Loucy (cell line): ENCODE results near the gene ANKRD6.

Experiments
- H2AFZ ChIP-seq: fragments of 200-600 bp; sonication (generic); 2 replicates; pipeline ENCODE4 v1.6.0; 2016; ENCODE audit warnings: antibody characterized with exemption, mild to moderate bottlenecking, low read length, moderate library complexity
- H3F3A ChIP-seq: fragments of 200-600 bp; 2 replicates; pipeline ENCODE4 v1.6.0; 2016; ENCODE audit warnings: antibody characterized with exemption, low read depth, mild to moderate bottlenecking
- H3K27me3 ChIP-seq: fragments of 200-600 bp; sonication (generic); 2 replicates; pipeline ENCODE4 v1.6.1; 2014; ENCODE audit warnings: low read length, mild to moderate bottlenecking; ENCODE audit not compliant: insufficient read depth, poor library complexity, severe bottlenecking
- H3K36me3 ChIP-seq: fragments of 200-600 bp; sonication (generic); 2 replicates; pipeline ENCODE4 v1.6.1; 2016; ENCODE audit warnings: low read length; ENCODE audit not compliant: insufficient read depth
- H3K4me1 ChIP-seq: fragments of 200-600 bp; sonication (generic); 2 replicates; pipeline ENCODE4 v1.5.1; 2014; ENCODE audit warnings: low read length, mild to moderate bottlenecking; ENCODE audit not compliant: insufficient read depth, poor library complexity, severe bottlenecking
- H3K4me2 ChIP-seq: fragments of 200-600 bp; sonication (generic); 2 replicates; pipeline ENCODE4 v1.6.0; 2014; ENCODE audit warnings: antibody characterized with exemption, low read length, low read depth, mild to moderate bottlenecking; ENCODE audit not compliant: poor library complexity, severe bottlenecking
- H3K4me3 ChIP-seq: fragments of 200-600 bp; sonication (generic); 2 replicates; pipeline ENCODE4 v1.5.1; 2014; ENCODE audit warnings: low read length, mild to moderate bottlenecking, mixed read lengths; ENCODE audit not compliant: poor library complexity, severe bottlenecking
- H3K79me2 ChIP-seq: fragments of 200-600 bp; sonication (generic); 2 replicates; pipeline ENCODE4 v1.6.1; 2014; ENCODE audit warnings: low read length; ENCODE audit not compliant: insufficient read depth
- H3K9ac ChIP-seq: fragments of 200-600 bp; sonication (generic); 2 replicates; pipeline ENCODE4 v1.6.0; 2014; ENCODE audit warnings: mild to moderate bottlenecking, low read depth, low read length, moderate library complexity; ENCODE audit not compliant: poor library complexity, severe bottlenecking
- H3K9me2 ChIP-seq: fragments of 200-600 bp; sonication (generic); replicated peaks from 2 replicates; pipeline ENCODE4 v1.6.1; 2016; ENCODE audit warnings: low read depth, low read length, mixed read lengths
- H3K9me3 ChIP-seq: fragments of 200-600 bp; sonication (generic); 2 replicates; pipeline ENCODE4 v1.6.1; 2014; ENCODE audit warnings: mild to moderate bottlenecking, antibody characterized with exemption, low read length, low read depth; ENCODE audit not compliant: insufficient read depth
- H4K20me1 ChIP-seq: fragments of 200-600 bp; sonication (generic); 2 replicates; pipeline ENCODE4 v1.6.0; 2014; ENCODE audit warnings: antibody characterized with exemption, low read length, mild to moderate bottlenecking; ENCODE audit not compliant: insufficient read depth, poor library complexity, severe bottlenecking
- EZH2phosphoT487 ChIP-seq: fragments of 200-600 bp; IDR thresholded peaks from 2 replicates; pipeline ENCODE4 v1.6.1; 2018; ENCODE audit warnings: antibody characterized with exemption, mild to moderate bottlenecking, moderate library complexity, borderline replicate concordance
- TF ChIP-seq, protein P1 (sequence below): fragments of 200-600 bp; sonication (generic); conservative IDR thresholded peaks from 2 replicates; pipeline ENCODE4 v1.5.1; 2014; ENCODE audit warnings: mild to moderate bottlenecking, antibody characterized with exemption, low read length

Gene ANKRD6

DNA sequence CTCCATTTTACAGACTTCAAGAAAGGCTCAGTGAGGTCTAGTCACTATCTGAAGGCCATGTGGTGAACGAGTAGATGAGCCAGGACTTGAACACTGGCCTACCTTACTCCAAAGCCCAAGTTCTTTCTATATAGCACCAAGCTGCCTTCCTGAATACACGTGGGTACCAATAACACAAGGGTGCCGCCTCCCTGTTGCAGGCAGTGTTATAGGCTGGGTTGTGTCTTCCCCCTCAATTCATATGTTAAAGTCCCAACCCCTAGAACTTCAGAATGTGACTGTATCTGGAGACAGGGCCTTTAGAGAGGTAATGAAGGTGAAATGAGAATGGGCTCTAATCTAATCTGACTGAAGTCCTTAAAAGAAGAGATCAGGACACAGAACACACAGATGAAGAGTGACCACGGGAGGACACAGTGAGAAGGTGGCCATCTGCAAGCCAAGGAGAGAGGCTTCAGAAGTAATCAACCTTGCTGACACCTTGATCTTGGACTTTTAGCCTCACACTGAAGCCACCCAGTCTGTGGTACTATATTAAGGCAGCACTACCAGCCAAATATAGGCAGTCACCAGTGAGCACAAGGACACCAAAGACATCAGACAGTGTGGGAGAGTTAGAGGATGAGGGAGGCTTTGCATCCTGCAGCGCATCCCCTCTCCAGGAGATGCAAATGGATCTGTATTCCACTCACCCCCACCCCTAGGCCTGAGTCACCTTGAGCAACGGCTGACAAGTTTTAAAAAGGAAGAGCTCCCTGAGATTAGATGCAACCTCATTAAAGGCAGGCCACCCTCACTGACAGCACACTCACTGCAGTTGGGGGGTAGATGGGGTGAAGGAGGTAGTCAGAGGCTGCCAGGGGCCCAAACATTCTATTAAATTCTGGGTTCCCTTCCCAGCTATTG is 246.5 kb downstream of the ANKRD6 start:
- no peak overlapping the region for H3K4me2 ChIP-seq
- no peak overlapping the region for H2AFZ ChIP-seq
- no peak overlapping the region for H3K9ac ChIP-seq
- no peaks in the 10 kb centered on the region for H3K27me3 ChIP-seq
- H3K9me2 ChIP-seq = no peaks in the 10 kb centered on the region
- H3K79me2 ChIP-seq = no peaks in the 10 kb centered on the region
- peaks cover 78% of the 10 kb centered on the region; the same call in 1 of the 2 replicates for H3K36me3 ChIP-seq
- H3K4me1 ChIP-seq = no peaks in the 10 kb centered on the region
- H3K9me3 ChIP-seq = no peaks in the 10 kb centered on the region
- H3F3A ChIP-seq = no peaks in the 10 kb centered on the region
- no peaks in the 10 kb centered on the region for H4K20me1 ChIP-seq
- TF ChIP-seq EZH2phosphoT487 = no peak
- TF ChIP-seq, protein P1, sequence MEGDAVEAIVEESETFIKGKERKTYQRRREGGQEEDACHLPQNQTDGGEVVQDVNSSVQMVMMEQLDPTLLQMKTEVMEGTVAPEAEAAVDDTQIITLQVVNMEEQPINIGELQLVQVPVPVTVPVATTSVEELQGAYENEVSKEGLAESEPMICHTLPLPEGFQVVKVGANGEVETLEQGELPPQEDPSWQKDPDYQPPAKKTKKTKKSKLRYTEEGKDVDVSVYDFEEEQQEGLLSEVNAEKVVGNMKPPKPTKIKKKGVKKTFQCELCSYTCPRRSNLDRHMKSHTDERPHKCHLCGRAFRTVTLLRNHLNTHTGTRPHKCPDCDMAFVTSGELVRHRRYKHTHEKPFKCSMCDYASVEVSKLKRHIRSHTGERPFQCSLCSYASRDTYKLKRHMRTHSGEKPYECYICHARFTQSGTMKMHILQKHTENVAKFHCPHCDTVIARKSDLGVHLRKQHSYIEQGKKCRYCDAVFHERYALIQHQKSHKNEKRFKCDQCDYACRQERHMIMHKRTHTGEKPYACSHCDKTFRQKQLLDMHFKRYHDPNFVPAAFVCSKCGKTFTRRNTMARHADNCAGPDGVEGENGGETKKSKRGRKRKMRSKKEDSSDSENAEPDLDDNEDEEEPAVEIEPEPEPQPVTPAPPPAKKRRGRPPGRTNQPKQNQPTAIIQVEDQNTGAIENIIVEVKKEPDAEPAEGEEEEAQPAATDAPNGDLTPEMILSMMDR = no peak
- no peak overlapping the region for H3K4me3 ChIP-seq

DNA sequence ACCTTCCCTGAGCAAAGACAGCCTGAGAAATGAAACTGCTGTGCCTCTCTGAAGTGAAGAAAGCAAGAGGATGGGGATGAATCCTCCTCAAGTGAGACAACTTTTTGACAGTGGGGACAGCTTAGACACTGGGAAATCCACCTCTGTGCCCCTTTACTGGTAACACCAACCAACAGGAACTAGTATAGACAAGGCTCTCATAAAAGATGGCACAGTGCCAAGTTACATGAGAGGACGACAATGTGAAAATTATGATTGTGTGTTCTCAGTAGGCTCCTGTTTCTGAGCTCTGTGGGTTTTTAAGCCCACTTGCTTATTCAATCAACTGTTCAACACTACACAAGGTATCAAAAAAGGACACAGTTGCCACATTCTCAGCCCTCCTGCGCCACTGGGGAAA is 247.2 kb downstream of the ANKRD6 start:
- H2AFZ ChIP-seq = no peak overlapping the region
- H4K20me1 ChIP-seq = no peaks in the 10 kb centered on the region
- H3K9me2 ChIP-seq = no peaks in the 10 kb centered on the region
- no peaks in the 10 kb centered on the region for H3K9me3 ChIP-seq
- H3K27me3 ChIP-seq = no peaks in the 10 kb centered on the region
- H3F3A ChIP-seq = no peaks in the 10 kb centered on the region
- peaks cover 77% of the 10 kb centered on the region; the same call in 1 of the 2 replicates for H3K36me3 ChIP-seq
- no peaks in the 10 kb centered on the region for H3K4me1 ChIP-seq
- TF ChIP-seq, protein P1 = no peak
- TF ChIP-seq EZH2phosphoT487 = no peak
- no peak overlapping the region for H3K4me2 ChIP-seq
- no peak overlapping the region for H3K9ac ChIP-seq
- H3K4me3 ChIP-seq = no peak overlapping the region
- no peaks in the 10 kb centered on the region for H3K79me2 ChIP-seq

DNA sequence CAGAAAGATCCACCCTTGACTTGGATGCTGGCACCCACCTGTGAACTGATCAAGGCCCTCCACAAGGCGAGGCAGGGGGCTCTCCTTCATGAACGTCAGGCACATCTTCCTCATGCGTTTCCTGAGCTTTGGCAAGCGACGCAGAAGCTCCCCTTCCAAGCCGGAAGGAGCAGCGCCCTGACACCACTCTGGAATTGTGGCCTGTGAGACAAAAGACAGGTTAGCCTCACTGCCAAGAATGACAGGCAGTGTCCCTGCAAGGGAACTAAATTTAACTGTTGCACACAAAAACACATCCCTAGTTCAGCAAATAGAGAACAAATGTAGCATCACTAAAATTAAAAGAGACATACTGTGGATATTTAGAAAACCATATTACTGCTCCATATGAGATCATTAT is 247.6 kb downstream of the ANKRD6 start:
- Histone ChIP-seq H3K4me2 (no peak overlapping the region), H3K4me1 (no peaks in the 10 kb centered on the region), H2AFZ (no peak overlapping the region), H3K4me3 (no peak overlapping the region), H3F3A (no peaks in the 10 kb centered on the region), H3K9ac (no peak overlapping the region), H3K9me3 (no peaks in the 10 kb centered on the region), H3K27me3 (no peaks in the 10 kb centered on the region), H3K79me2 (no peaks in the 10 kb centered on the region), H3K9me2 (no peaks in the 10 kb centered on the region), H4K20me1 (no peaks in the 10 kb centered on the region), H3K36me3 (peaks cover 77% of the 10 kb centered on the region)
- TF ChIP-seq, protein P1 = no peak
- no peak for TF ChIP-seq EZH2phosphoT487
